Natural killer cell (primary cell): Measurements from ENCODE around the gene KRT79. TPM values are rescaled to one million over a fixed set of nuclear protein-coding genes. Genes with fewer than 3 reads are reported as not detected.
A peak's percentile ranks its signal among the peaks of the same experiment; 100 is the strongest.

Experiments
- ATAC-seq, 3 donors: fragments of 150-1000 bp in 2 of 3; fragments of 200-7000 bp in 1 of 3; cut with Tn5 transposase; 1 replicate in 1 of 3; 2 replicates in 2 of 3; pipeline ENCODE4 v1.10.0; 2021; ENCODE audit warnings: mild to moderate bottlenecking in 2 of 3, moderate library complexity in 2 of 3
- DNase-seq, 2 donors: peaks; one replicate each; pipeline versions ENCODE4 v3.0.0 to v3.0.0-alpha.2; 2013 to 2021; ENCODE audit warnings: mixed read lengths in 1 of 2
- H3K27ac ChIP-seq: one replicate; pipeline ENCODE4 v1.5.1; 2013; ENCODE audit warnings: mild to moderate bottlenecking, low read length
- H3K27me3 ChIP-seq: one replicate; pipeline ENCODE4 v1.6.1; 2013; ENCODE audit warnings: low read length; ENCODE audit not compliant: control insufficient read depth, insufficient read depth
- H3K36me3 ChIP-seq: one replicate; pipeline ENCODE4 v1.6.1; 2013; ENCODE audit warnings: low read length; ENCODE audit not compliant: control insufficient read depth, insufficient read depth
- H3K4me1 ChIP-seq: one replicate; pipeline ENCODE4 v1.6.1; 2013; ENCODE audit warnings: low read length; ENCODE audit not compliant: control insufficient read depth, insufficient read depth
- H3K4me3 ChIP-seq: one replicate; pipeline ENCODE4 v1.5.1; 2013; ENCODE audit warnings: low read length
- H3K9me3 ChIP-seq: one replicate; pipeline ENCODE4 v1.6.1; 2013; ENCODE audit warnings: low read length; ENCODE audit not compliant: control insufficient read depth, insufficient read depth
- H3K27ac Mint-ChIP-seq, 2 donors: one replicate each; pipeline ENCODE4 v1.8.0; 2022; ENCODE audit warnings: mild to moderate bottlenecking in 2 of 2, mixed read lengths in 2 of 2, moderate library complexity in 1 of 2
- H3K27me3 Mint-ChIP-seq, 2 donors: one replicate each; pipeline ENCODE4 v1.8.0; 2022; ENCODE audit warnings: low read depth in 2 of 2, mixed read lengths in 2 of 2
- H3K36me3 Mint-ChIP-seq: one replicate; pipeline ENCODE4 v1.8.0; 2022; ENCODE audit warnings: mixed read lengths
- H3K4me1 Mint-ChIP-seq, 2 donors: one replicate each; pipeline ENCODE4 v1.8.0; 2022; ENCODE audit warnings: mixed read lengths in 2 of 2
- H3K4me3 Mint-ChIP-seq: one replicate; pipeline ENCODE4 v1.8.0; 2022; ENCODE audit warnings: mild to moderate bottlenecking, moderate library complexity, mixed read lengths
- H3K9me3 Mint-ChIP-seq, 2 donors: one replicate each; pipeline ENCODE4 v1.8.0; 2022; ENCODE audit warnings: mixed read lengths in 2 of 2
- WGBS: methylation state at CpG from one replicate; pipeline ENCODE4 v1.1.7; 2013; ENCODE audit warnings: missing lambda C conversion rate; ENCODE audit not compliant: insufficient coverage; 5-methylcytosine and 5-hydroxymethylcytosine counted together
- intact Hi-C: fragments of 100-400 bp; cut with micrococcal nuclease; formaldehyde crosslinking; loops from one replicate; pipeline ENCODE4 v1.14.2; 2022
- total RNA-seq, 4 donors: library from RNA; stranded (reverse); fragments of 120-200 nt in 1 of 4; gene quantifications; one replicate each; pipeline versions ENCODE4 v1.2.3 to v1.2.4, GENCODE V29; 2013 to 2022
- TF ChIP-seq, protein P1 (sequence below): fragments of 200-600 bp; IDR thresholded peaks from one replicate; pipeline ENCODE4 v1.8.0; 2022; ENCODE audit warnings: antibody characterized with exemption

Gene KRT79
- total RNA-seq, 3 donors from 2014 or later (not counting 1 experiment from before 2014, with no cell fraction given): 0.18 TPM; not detected in 2

DNA sequence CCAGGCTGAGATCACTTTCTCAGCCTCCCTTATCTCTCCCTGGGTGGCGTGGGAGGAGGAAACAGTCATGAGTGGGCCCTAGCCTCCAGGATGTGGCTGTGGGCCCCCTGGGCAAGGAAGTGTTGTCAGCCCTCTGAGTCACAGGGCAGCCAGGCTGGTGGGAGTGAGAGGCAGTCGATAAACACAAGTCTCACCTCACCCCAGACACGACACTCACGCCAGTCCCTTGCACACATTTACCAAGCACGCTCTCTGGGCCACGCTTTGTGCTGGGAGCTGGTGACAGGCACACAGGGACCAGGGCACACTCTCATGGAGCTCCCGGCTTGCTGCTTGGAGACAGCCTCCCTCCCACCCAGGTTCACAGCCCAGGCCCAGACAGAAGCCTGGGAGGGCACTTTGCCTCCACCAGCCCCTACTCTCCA, 1.9 kb upstream of the KRT79 start:
- Mint-ChIP-seq H3K4me3 (peak overlapping the region; percentile 60), H3K27me3 (peaks cover 0 to 10% of the 10 kb centered on the region in 2 donors), H3K9me3 (no peaks in the 10 kb centered on the region), H3K4me1 (peaks cover 29 to 51% of the 10 kb centered on the region in 2 donors), H3K36me3 (no peaks in the 10 kb centered on the region), H3K27ac (peak overlapping the region; percentile 87 to 95)
- intact Hi-C loops: loop anchor here (1.0 kb wide), 1 partner anchor 191 kb away; no protein-coding TSS in a partner anchor
- no peaks in the 10 kb centered on the region for H3K27me3 ChIP-seq
- no peak overlapping the region for H3K4me3 ChIP-seq
- peak overlapping the region; percentile 34 for H3K27ac ChIP-seq
- H3K9me3 ChIP-seq: no peaks in the 10 kb centered on the region
- no peaks in the 10 kb centered on the region for H3K36me3 ChIP-seq
- peak; percentile 90 to 98 (median 91) for ATAC-seq
- H3K4me1 ChIP-seq: peaks cover 30% of the 10 kb centered on the region
- WGBS: 44% methylated on average over 6 of the region's 7 CpGs
- TF ChIP-seq, protein P1, sequence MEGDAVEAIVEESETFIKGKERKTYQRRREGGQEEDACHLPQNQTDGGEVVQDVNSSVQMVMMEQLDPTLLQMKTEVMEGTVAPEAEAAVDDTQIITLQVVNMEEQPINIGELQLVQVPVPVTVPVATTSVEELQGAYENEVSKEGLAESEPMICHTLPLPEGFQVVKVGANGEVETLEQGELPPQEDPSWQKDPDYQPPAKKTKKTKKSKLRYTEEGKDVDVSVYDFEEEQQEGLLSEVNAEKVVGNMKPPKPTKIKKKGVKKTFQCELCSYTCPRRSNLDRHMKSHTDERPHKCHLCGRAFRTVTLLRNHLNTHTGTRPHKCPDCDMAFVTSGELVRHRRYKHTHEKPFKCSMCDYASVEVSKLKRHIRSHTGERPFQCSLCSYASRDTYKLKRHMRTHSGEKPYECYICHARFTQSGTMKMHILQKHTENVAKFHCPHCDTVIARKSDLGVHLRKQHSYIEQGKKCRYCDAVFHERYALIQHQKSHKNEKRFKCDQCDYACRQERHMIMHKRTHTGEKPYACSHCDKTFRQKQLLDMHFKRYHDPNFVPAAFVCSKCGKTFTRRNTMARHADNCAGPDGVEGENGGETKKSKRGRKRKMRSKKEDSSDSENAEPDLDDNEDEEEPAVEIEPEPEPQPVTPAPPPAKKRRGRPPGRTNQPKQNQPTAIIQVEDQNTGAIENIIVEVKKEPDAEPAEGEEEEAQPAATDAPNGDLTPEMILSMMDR: no peak
- DNase-seq: peak; percentile 28 to 65

DNA sequence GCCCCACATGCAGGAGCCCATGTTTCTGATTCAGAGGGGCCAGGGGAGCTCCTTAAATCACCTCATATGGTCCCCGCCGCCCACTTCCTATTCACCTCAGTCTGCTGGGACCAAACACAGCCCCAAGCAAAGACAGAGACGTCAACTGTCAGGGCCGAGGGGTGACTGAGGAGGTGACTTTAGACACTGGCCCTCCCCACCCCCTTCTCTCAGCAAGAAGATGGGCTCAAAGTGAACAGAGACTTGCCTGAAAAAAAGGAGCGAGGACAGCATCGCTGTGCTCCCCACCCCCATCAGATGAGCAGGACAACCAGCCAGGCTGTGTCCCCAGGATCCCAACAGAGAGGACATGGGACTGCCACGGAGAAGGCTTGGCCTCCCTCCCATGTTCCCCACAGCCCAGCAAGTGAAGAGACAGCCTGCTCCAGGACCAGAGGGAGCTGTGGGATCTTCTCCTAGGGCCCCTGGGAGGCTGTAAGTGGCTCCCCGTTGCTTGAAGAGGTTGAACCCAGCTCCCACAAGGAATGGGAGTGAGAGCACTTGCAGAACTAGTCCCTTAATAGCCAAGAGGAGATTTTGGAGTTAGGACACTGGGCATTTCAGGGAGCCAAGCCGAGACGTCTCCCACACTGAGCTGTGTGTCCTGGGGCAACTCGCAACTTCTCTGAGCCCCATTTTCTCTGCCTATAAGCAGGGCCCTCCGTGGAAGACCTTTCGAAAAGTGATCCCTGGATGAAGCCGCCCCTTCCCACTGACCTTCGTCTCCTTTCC, 1.3 kb upstream of the KRT79 start:
- Histone ChIP-seq H3K4me1 (peaks cover 30% of the 10 kb centered on the region), H3K27ac (peak overlapping the region; percentile 34), H3K4me3 (no peak overlapping the region), H3K36me3 (no peaks in the 10 kb centered on the region), H3K9me3 (no peaks in the 10 kb centered on the region), H3K27me3 (no peaks in the 10 kb centered on the region)
- ATAC-seq (no peak), DNase-seq (no peak)
- peak overlapping the region; percentile 60 for H3K4me3 Mint-ChIP-seq
- H3K9me3 Mint-ChIP-seq: no peaks in the 10 kb centered on the region
- TF ChIP-seq, protein P1: no peak
- peaks cover 29 to 51% of the 10 kb centered on the region in 2 donors for H3K4me1 Mint-ChIP-seq
- WGBS: 84% methylated on average over 14 of the region's 15 CpGs
- H3K27me3 Mint-ChIP-seq: peaks cover 0 to 10% of the 10 kb centered on the region in 2 donors
- intact Hi-C loops: loop anchor here (1.0 kb wide), 1 partner anchor 190 kb away; no protein-coding TSS in a partner anchor
- no peaks in the 10 kb centered on the region for H3K36me3 Mint-ChIP-seq
- peak overlapping the region; percentile 87 to 95 for H3K27ac Mint-ChIP-seq

DNA sequence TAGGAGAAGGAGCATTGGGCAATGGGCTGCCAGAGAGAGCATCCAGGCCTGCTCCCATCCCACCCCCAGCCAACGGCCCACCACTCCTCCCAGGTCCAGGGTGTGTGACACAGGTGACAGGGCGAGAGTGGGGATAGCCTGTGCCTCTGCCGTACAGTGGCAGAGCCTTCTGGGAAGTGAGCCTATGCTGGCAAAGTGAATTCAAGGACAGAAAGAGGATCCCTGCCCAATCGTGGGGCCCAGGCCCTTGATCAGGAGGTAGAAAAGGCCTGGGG, 553 bp upstream of the KRT79 start:
- Mint-ChIP-seq H3K27ac (peak overlapping the region in 1 of 2 donors; percentile 95), H3K4me3 (no peak overlapping the region), H3K4me1 (peaks cover 29 to 56% of the 10 kb centered on the region in 2 donors), H3K9me3 (no peaks in the 10 kb centered on the region), H3K36me3 (no peaks in the 10 kb centered on the region), H3K27me3 (peaks cover 0 to 9% of the 10 kb centered on the region in 2 donors)
- TF ChIP-seq, protein P1: no peak
- Histone ChIP-seq H3K9me3 (no peaks in the 10 kb centered on the region), H3K4me3 (no peak overlapping the region), H3K27ac (no peak overlapping the region), H3K27me3 (no peaks in the 10 kb centered on the region), H3K36me3 (no peaks in the 10 kb centered on the region), H3K4me1 (peaks cover 30% of the 10 kb centered on the region)
- WGBS: 77% methylated on average over 4 of the region's 4 CpGs
- intact Hi-C loops: no loop called here
- DNase-seq: no peak
- ATAC-seq: no peak
